ENCODE data around the gene PCDHGB4.
"Not testable (repeated sequence)": the region's sequence is repeated elsewhere in the genome, so short reads cannot be mapped to it uniquely, and the experiment has no call there.

The PCDHGB4 gene

GRCh38 chr5:141369994-141370848 lies 17.3 kb upstream of the PCDHGB4 start, which contains the start of gene PCDHGB3:
TSS of gene PCDHGB3 (plus strand) at chr5:141370242. CDS start at chr5:141370395, 153 bp downstream.
- DNase-seq, result no peak

- DNase-seq, result no peak
Observed at GRCh38 chr5:141371572-141372475, 15.7 kb upstream of the PCDHGB4 start.

GRCh38 chr5:141373673-141374317 lies 13.7 kb upstream of the PCDHGB4 start, which contains the start of gene PCDHGA6:
TSS of gene PCDHGA6 (plus strand) at chr5:141373891. CDS start at chr5:141374084, 193 bp downstream.
- no peak for DNase-seq

DNA sequence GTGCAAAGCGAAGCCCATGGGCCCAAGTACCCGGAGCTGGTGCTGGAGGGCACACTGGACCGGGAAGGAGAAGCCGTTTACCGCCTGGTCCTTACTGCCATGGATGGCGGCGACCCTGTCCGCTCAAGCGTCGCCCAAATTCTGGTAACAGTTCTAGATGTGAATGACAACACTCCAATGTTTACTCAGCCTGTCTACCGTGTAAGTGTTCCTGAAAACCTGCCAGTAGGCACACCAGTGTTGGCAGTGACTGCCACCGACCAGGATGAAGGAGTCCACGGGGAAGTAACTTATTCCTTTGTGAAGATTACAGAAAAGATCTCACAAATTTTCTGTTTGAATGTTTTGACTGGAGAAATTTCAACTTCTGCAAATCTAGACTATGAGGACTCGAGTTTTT lies 12.9 kb upstream of the PCDHGB4 start:
- no peak for DNase-seq

GRCh38 chr5:141375444-141376155 lies 11.9 kb upstream of the PCDHGB4 start:
- DNase-seq, result not testable (repeated sequence)

GRCh38 chr5:141382469-141383294 lies 4.8 kb upstream of the PCDHGB4 start, which contains the start of gene PCDHGA7:
TSS of gene PCDHGA7 (plus strand) at chr5:141382742. CDS start at chr5:141382900, 158 bp downstream.
- no peak for DNase-seq

GRCh38 chr5:141383345-141383744 lies 4.2 kb upstream of the PCDHGB4 start:
- no peak for DNase-seq

DNA sequence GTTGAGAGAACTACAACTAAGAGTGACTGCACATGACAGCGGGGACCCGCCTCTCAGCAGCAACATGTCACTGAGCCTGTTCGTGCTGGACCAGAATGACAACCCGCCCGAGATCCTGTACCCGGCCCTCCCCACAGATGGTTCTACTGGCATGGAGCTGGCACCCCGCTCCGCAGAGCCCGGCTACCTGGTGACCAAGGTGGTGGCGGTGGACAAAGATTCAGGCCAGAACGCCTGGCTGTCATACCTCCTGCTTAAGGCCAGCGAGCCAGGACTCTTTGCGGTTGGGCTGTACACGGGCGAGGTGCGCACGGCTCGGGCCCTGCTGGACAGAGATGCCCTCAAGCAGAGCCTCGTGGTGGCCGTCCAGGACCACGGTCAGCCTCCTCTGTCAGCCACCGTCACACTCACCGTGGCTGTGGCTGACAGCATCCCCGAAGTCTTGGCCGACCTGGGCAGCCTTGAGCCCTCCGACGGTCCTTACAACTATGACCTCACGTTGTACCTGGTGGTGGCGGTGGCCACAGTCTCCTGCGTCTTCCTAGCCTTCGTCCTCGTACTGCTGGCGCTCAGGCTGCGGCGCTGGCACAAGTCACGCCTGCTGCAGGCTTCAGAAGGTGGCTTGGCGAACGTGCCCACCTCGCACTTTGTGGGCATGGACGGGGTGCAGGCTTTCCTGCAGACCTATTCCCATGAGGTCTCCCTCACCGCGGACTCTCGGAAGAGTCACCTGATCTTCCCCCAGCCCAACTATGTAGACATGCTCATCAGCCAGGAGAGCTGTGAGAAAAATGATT lies 2.8 kb upstream of the PCDHGB4 start:
- DNase-seq, result no peak

DNA sequence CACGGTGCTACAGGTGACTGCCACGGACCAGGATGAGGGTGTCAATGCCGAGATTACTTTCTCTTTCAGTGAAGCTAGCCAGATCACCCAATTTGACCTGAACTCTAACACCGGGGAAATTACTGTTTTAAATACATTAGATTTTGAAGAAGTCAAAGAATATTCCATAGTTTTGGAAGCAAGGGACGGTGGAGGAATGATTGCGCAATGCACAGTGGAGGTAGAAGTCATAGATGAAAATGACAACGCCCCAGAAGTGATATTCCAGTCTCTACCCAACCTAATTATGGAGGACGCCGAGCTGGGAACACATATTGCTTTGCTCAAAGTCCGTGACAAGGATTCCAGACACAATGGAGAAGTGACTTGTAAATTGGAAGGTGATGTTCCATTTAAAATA lies 1.2 kb downstream of the PCDHGB4 start:
- no peak for DNase-seq

- no peak for DNase-seq
Observed at GRCh38 chr5:141389153-141390042, 1.9 kb downstream of the PCDHGB4 start.

- DNase-seq, result no peak
Observed at GRCh38 chr5:141392429-141393198, 5.1 kb downstream of the PCDHGB4 start, which contains the start of gene PCDHGA8. TSS of gene PCDHGA8 (plus strand) at chr5:141392633. CDS start at chr5:141392814, 181 bp downstream.

- no peak for DNase-seq
Observed at GRCh38 chr5:141393267-141393666, 5.8 kb downstream of the PCDHGB4 start.

- DNase-seq, result not testable (repeated sequence)
Observed at GRCh38 chr5:141394401-141395187, 7.1 kb downstream of the PCDHGB4 start.

DNA sequence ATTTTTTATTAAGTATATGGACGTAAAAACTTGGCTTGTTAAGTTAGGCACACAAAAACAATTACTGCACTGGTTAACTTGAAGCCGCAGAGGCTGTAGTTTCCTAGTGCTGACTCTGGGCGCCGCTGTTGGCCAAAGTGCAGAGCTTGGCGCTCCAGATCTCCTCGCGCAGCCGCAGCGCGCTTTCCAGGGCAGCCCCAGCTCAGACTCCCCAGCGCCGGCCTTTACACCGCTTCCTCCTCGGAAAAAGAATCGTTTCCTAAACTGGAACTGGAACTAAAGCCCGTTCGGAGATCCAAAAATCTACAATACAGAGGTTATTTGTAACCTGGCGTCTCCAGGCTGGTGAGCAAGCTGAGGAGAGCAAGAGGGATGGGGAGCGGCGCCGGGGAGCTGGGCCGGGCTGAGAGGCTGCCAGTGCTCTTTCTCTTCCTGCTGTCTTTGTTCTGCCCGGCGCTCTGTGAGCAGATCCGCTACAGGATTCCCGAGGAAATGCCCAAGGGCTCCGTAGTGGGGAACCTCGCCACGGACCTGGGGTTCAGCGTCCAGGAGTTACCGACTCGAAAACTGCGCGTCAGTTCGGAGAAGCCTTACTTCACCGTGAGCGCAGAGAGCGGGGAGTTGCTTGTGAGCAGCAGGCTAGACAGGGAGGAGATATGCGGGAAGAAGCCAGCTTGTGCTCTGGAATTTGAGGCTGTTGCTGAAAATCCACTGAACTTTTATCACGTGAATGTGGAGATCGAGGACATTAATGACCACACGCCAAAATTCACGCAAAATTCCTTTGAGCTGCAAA lies 10.5 kb downstream of the PCDHGB4 start, which contains the start of gene PCDHGB5:
Gene PCDHGB5, plus strand, starts transcription at position 192 of the 796 bp plus-strand sequence. Its CDS starts 181 bp downstream, at position 373.
- peak; percentile 43 for DNase-seq

GRCh38 chr5:141398608-141399007 lies 11.1 kb downstream of the PCDHGB4 start:
- no peak for DNase-seq

- no peak for DNase-seq
Observed at GRCh38 chr5:141399555-141400258, 12.2 kb downstream of the PCDHGB4 start.
